Measurements from ENCODE around the gene URB1.

DNA sequence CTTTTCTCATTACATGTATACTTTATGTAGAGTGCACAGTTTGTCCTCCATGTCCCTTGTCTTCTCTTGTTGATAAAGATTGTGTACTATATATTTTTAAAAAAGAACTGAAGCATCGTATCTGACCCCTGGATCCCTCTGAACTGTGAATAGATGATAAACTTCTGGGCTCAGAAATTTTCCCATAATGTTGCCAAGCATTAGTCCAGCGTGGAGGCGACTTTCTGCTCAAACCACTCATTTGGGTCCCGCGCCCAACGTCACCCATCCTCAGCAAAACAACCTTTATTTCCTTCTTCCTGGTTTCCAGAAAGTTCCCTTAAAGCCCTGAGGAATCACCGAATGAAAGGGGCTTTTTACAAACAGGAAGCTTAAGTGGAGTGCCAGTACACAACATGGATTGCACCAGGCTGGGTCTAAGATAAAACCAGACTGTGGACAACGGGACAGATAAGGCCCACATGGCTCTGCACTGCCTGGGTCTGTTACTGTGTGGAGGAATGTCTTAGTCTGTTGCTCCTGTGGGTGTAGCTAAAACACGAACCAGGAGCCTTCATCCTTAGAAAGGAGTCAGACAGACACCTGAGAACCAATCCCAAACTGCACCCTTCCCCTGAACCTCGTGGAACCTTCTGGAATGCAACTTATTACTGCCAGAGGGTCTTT is 35.3 kb upstream of the URB1 start:
- TF ChIP-seq, protein P1, sequence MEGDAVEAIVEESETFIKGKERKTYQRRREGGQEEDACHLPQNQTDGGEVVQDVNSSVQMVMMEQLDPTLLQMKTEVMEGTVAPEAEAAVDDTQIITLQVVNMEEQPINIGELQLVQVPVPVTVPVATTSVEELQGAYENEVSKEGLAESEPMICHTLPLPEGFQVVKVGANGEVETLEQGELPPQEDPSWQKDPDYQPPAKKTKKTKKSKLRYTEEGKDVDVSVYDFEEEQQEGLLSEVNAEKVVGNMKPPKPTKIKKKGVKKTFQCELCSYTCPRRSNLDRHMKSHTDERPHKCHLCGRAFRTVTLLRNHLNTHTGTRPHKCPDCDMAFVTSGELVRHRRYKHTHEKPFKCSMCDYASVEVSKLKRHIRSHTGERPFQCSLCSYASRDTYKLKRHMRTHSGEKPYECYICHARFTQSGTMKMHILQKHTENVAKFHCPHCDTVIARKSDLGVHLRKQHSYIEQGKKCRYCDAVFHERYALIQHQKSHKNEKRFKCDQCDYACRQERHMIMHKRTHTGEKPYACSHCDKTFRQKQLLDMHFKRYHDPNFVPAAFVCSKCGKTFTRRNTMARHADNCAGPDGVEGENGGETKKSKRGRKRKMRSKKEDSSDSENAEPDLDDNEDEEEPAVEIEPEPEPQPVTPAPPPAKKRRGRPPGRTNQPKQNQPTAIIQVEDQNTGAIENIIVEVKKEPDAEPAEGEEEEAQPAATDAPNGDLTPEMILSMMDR (IDR thresholded peaks at IDR 0.05), result no peak
- TF ChIP-seq POLR2A (IDR thresholded peaks at IDR 0.05), result no peak
